Keratinocyte (primary cell): ENCODE results near the gene LRRC52. TPM values are rescaled to one million over a fixed set of nuclear protein-coding genes. Genes with fewer than 3 reads are reported as not detected.

Experiments used
- DNase-seq: peaks from one replicate; pipeline ENCODE4 v3.0.0-alpha.2; 2011; ENCODE audit warnings: low read depth, missing footprints, low spot score
- FAIRE-seq: peaks from 2 replicates; lab custom pipeline; 2011; peaks lifted over from hg19 to GRCh38; lab: Jason Lieb, UNC
- H2AFZ ChIP-seq: 2 replicates; pipeline ENCODE4 v1.6.0; 2012; ENCODE audit warnings: low read length, control low read depth, inconsistent platforms; ENCODE audit not compliant: control insufficient read depth
- H3K27ac ChIP-seq: 2 replicates; pipeline ENCODE4 v1.5.1; 2011; ENCODE audit warnings: low read length; ENCODE audit not compliant: control insufficient read depth, insufficient read depth
- H3K27me3 ChIP-seq: 3 replicates; pipeline ENCODE4 v1.6.0; 2011; ENCODE audit warnings: low read length; ENCODE audit not compliant: control insufficient read depth, insufficient read depth; ENCODE audit errors: extremely low read depth
- H3K36me3 ChIP-seq, 2 experiments: 2 replicates in 1 of 2; 3 replicates in 1 of 2; pipeline ENCODE4 v1.5.1; 2011; ENCODE audit warnings: low read length in 2 of 2, mild to moderate bottlenecking in 1 of 2; ENCODE audit not compliant: control insufficient read depth in 2 of 2, insufficient read depth in 2 of 2; ENCODE audit errors: extremely low read depth in 1 of 2
- H3K4me1 ChIP-seq: 3 replicates; pipeline ENCODE4 v1.5.1; 2011; ENCODE audit warnings: low read length; ENCODE audit not compliant: control insufficient read depth, insufficient read depth; ENCODE audit errors: extremely low read depth
- H3K4me2 ChIP-seq: 3 replicates; pipeline ENCODE4 v1.6.0; 2011; ENCODE audit warnings: low read depth, low read length; ENCODE audit not compliant: control insufficient read depth, insufficient read depth; ENCODE audit errors: extremely low read depth
- H3K4me3 ChIP-seq, 3 experiments: fragments of 200-600 bp in 1 of 3; sonication (generic) in 1 of 3; 2 replicates in 2 of 3; 3 replicates in 1 of 3; pipeline ENCODE4 v1.5.1; 2011 to 2016; ENCODE audit warnings: low read length in 3 of 3, mild to moderate bottlenecking in 3 of 3, control low read depth in 2 of 3, inconsistent platforms in 1 of 3, low read depth in 1 of 3, mixed read lengths in 1 of 3, mixed run types in 1 of 3, moderate library complexity in 1 of 3; ENCODE audit not compliant: control insufficient read depth in 2 of 3, insufficient read depth in 2 of 3; ENCODE audit errors: extremely low read depth in 1 of 3
- H3K79me2 ChIP-seq: 2 replicates; pipeline ENCODE4 v1.6.0; 2012; ENCODE audit warnings: low read length; ENCODE audit not compliant: control insufficient read depth, insufficient read depth
- H3K9ac ChIP-seq: 3 replicates; pipeline ENCODE4 v1.6.0; 2011; ENCODE audit warnings: low read length; ENCODE audit not compliant: control insufficient read depth, insufficient read depth; ENCODE audit errors: extremely low read depth
- H3K9me1 ChIP-seq: 3 replicates; pipeline ENCODE4 v1.6.0; 2011; ENCODE audit warnings: low read length; ENCODE audit not compliant: control insufficient read depth, insufficient read depth; ENCODE audit errors: extremely low read depth
- H3K9me3 ChIP-seq: 2 replicates; pipeline ENCODE4 v1.5.1; 2012; ENCODE audit warnings: low read depth, low read length; ENCODE audit not compliant: control insufficient read depth
- H4K20me1 ChIP-seq: 3 replicates; pipeline ENCODE4 v1.6.0; 2011; ENCODE audit warnings: low read length; ENCODE audit not compliant: control insufficient read depth, insufficient read depth; ENCODE audit errors: extremely low read depth
- EZH2 ChIP-seq: IDR thresholded peaks from one replicate; pipeline ENCODE4 v1.6.1; 2012; ENCODE audit warnings: inconsistent platforms, mild to moderate bottlenecking, low read length, moderate library complexity
- dilution Hi-C: fragments of 300-500 bp; cut with MboI; formaldehyde crosslinking; loops from one replicate; pipeline ENCODE4 v1.7.0; 2020; ENCODE audit warnings: low sequenced_read_pairs; ENCODE audit not compliant: extremely low pct_ligation_motif_present
- polyA plus RNA-seq, 5 experiments: library from polyadenylated mRNA; depleted of rRNA in 3 of 5; stranded (reverse) in 3 of 5; stranded (forward) in 1 of 5; unstranded in 1 of 5; fragments of >200 nt; gene quantifications; 1 replicate in 1 of 5; 2 replicates in 3 of 5; 3 replicates in 1 of 5; pipeline versions ENCODE4 v1.2.1 to v1.2.3, GENCODE V29; 2011 to 2012; ENCODE audit warnings: missing spikeins in 2 of 5, low read depth in 1 of 5, low replicate concordance in 1 of 5
- TF ChIP-seq, protein P1 (sequence below), 3 experiments: IDR thresholded peaks in 1 of 3; conservative IDR thresholded peaks in 1 of 3; optimal IDR thresholded peaks in 1 of 3; 2 replicates in 2 of 3; 3 replicates in 1 of 3; pipeline versions ENCODE3 to v1.5.1; 2011; ENCODE audit warnings: low read length in 3 of 3, mild to moderate bottlenecking in 3 of 3, moderate library complexity in 2 of 3, control low read depth in 1 of 3, inconsistent platforms in 1 of 3; ENCODE audit not compliant: insufficient read depth in 2 of 3; ENCODE audit errors: extremely low read depth in 1 of 3

The LRRC52 gene
- polyA plus RNA-seq, 1 donor (not counting 4 experiments of a cell fraction or from before 2014, with no cell fraction given) = not detected

DNA sequence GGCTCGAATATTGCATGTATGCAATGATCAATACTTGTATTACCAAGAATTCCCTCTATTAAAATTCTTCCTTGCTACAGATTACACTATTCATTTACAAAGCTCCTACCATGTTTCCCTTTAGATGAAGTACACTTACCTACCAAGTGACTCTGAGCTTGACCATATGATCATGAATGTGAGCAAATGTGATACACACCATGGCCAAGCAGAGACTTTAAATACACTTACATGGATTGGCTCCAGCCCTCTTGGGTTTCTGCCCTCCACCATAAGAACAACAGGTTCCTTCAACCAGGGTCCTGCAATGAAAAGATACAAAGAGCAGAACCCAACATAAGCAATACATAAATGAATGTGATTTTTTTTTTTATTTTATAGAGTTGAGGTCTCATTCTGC, 30.0 kb downstream of the LRRC52 start:
- no peak overlapping the region for H3K4me3 ChIP-seq
- peaks cover 3% of the 10 kb centered on the region for H3K27me3 ChIP-seq
- no peaks in the 10 kb centered on the region for H3K9me3 ChIP-seq
- H3K9me1 ChIP-seq = no peaks in the 10 kb centered on the region
- no peaks in the 10 kb centered on the region for H3K4me1 ChIP-seq
- no peak overlapping the region for H3K9ac ChIP-seq
- H4K20me1 ChIP-seq = no peaks in the 10 kb centered on the region
- dilution Hi-C loops = no loop called here
- H3K27ac ChIP-seq = no peak overlapping the region
- TF ChIP-seq, protein P1, sequence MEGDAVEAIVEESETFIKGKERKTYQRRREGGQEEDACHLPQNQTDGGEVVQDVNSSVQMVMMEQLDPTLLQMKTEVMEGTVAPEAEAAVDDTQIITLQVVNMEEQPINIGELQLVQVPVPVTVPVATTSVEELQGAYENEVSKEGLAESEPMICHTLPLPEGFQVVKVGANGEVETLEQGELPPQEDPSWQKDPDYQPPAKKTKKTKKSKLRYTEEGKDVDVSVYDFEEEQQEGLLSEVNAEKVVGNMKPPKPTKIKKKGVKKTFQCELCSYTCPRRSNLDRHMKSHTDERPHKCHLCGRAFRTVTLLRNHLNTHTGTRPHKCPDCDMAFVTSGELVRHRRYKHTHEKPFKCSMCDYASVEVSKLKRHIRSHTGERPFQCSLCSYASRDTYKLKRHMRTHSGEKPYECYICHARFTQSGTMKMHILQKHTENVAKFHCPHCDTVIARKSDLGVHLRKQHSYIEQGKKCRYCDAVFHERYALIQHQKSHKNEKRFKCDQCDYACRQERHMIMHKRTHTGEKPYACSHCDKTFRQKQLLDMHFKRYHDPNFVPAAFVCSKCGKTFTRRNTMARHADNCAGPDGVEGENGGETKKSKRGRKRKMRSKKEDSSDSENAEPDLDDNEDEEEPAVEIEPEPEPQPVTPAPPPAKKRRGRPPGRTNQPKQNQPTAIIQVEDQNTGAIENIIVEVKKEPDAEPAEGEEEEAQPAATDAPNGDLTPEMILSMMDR (optimal IDR thresholded peaks at IDR 0.05 in 1 of 3, IDR thresholded peaks at IDR 0.05 in 1 of 3, conservative IDR thresholded peaks at IDR 0.05 in 1 of 3; ENCODE audit: extremely low read depth in 1 of 3, insufficient read depth in 2 of 3, low read length in 3 of 3) = no peak
- no peak for FAIRE-seq
- no peak overlapping the region for H2AFZ ChIP-seq
- H3K4me2 ChIP-seq = no peak overlapping the region
- H3K79me2 ChIP-seq = no peaks in the 10 kb centered on the region
- DNase-seq = no peak
- H3K36me3 ChIP-seq = no peaks in the 10 kb centered on the region

DNA sequence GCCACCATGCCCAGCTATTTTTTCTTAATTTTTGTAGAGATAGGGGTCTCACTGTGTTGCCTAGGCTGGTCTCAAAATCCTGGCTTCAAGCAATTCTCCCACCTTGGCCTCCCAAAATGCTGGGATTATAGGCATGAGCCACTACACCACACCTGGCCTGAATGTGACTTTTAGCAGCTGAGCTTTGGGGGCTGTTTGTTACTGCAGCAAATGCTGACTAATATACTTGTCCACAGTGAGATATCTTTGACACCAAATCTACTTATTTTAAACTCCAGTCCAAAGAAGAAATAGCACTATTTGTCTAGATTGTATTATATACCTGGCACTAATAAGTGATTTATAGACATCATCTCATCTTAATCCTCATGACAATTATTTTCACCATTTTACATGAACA, 30.5 kb downstream of the LRRC52 start:
- H3K4me1 ChIP-seq = no peaks in the 10 kb centered on the region
- H3K27ac ChIP-seq = no peak overlapping the region
- no peak for FAIRE-seq
- H2AFZ ChIP-seq = no peak overlapping the region
- H3K9ac ChIP-seq = no peak overlapping the region
- no peaks in the 10 kb centered on the region for H3K9me3 ChIP-seq
- no peaks in the 10 kb centered on the region for H3K36me3 ChIP-seq
- DNase-seq = no peak
- no peaks in the 10 kb centered on the region for H3K79me2 ChIP-seq
- dilution Hi-C loops = no loop called here
- no peaks in the 10 kb centered on the region for H4K20me1 ChIP-seq
- no peak overlapping the region for H3K4me3 ChIP-seq
- no peak overlapping the region for H3K4me2 ChIP-seq
- TF ChIP-seq EZH2 = no peak
- TF ChIP-seq, protein P1 (optimal IDR thresholded peaks at IDR 0.05 in 1 of 3, IDR thresholded peaks at IDR 0.05 in 1 of 3, conservative IDR thresholded peaks at IDR 0.05 in 1 of 3; ENCODE audit: extremely low read depth in 1 of 3, insufficient read depth in 2 of 3, low read length in 3 of 3) = no peak
- H3K9me1 ChIP-seq = no peaks in the 10 kb centered on the region
- peaks cover 3% of the 10 kb centered on the region for H3K27me3 ChIP-seq
